Activated naive CD4-positive, alpha-beta T cell treated with anti-CD3 and anti-CD28 coated beads, Interleukin-2, amount 50 U/mL, for 72 hours (primary cell): Measurements from ENCODE around the gene FHIT. TPM values are rescaled to one million over a fixed set of nuclear protein-coding genes. Genes with fewer than 3 reads are reported as not detected.
A peak's percentile ranks its signal among the peaks of the same experiment; 100 is the strongest.

ENCODE experiments used
- ATAC-seq, 2 donors: fragments of 150-1000 bp; cut with Tn5 transposase; 2 replicates each; pipeline ENCODE4 v1.10.0; 2021; ENCODE audit warnings: mild to moderate bottlenecking in 2 of 2, moderate library complexity in 2 of 2
- DNase-seq, 2 donors: peaks; one replicate each; pipeline ENCODE4 v3.0.0; 2021 to 2022; ENCODE audit warnings: low spot score in 2 of 2
- H3K27ac Mint-ChIP-seq, 2 donors: one replicate each; pipeline ENCODE4 v1.8.0; 2022; ENCODE audit warnings: mild to moderate bottlenecking in 2 of 2, mixed read lengths in 2 of 2
- H3K36me3 Mint-ChIP-seq, 2 donors: one replicate each; pipeline ENCODE4 v1.8.0; 2022; ENCODE audit warnings: mixed read lengths in 2 of 2
- H3K9me3 Mint-ChIP-seq, 2 donors: one replicate each; pipeline ENCODE4 v1.8.0; 2022; ENCODE audit warnings: mixed read lengths in 2 of 2
- total RNA-seq, 2 donors: library from RNA; stranded (reverse); gene quantifications; one replicate each; pipeline ENCODE4 v1.2.3, GENCODE V29; 2022

Gene FHIT
- total RNA-seq, 2 donors from 2014 or later: 21.3 to 37.0 TPM

- DNase-seq (no peak), ATAC-seq (no peak)
- H3K27ac Mint-ChIP-seq: no peak overlapping the region
Observed at GRCh38 chr3:60363817-60364216, 887.4 kb downstream of the FHIT start.

GRCh38 chr3:60355825-60356224 lies 895.4 kb downstream of the FHIT start:
- ATAC-seq: no peak
- no peak for DNase-seq
- Mint-ChIP-seq H3K27ac (no peak overlapping the region), H3K36me3 (no peaks in the 10 kb centered on the region), H3K9me3 (peaks cover 0 to 3% of the 10 kb centered on the region in 2 donors)

More at GRCh38 chr3:60363817-60364216, 887.4 kb downstream of the FHIT start:
- peaks cover 0 to 7% of the 10 kb centered on the region in 2 donors for H3K36me3 Mint-ChIP-seq
- H3K9me3 Mint-ChIP-seq: peaks cover 2 to 4% of the 10 kb centered on the region in 2 donors

GRCh38 chr3:60351481-60351880 lies 899.8 kb downstream of the FHIT start:
- DNase-seq (no peak), ATAC-seq (no peak)
- Mint-ChIP-seq H3K9me3 (peaks cover 0 to 4% of the 10 kb centered on the region in 2 donors), H3K27ac (no peak overlapping the region), H3K36me3 (no peaks in the 10 kb centered on the region)

- ATAC-seq (no peak), DNase-seq (no peak)
- Mint-ChIP-seq H3K9me3 (no peaks in the 10 kb centered on the region), H3K27ac (no peak overlapping the region), H3K36me3 (no peaks in the 10 kb centered on the region)
Observed at GRCh38 chr3:60344340-60344739, 906.9 kb downstream of the FHIT start.

GRCh38 chr3:60343831-60344230 lies 907.4 kb downstream of the FHIT start:
- no peaks in the 10 kb centered on the region for H3K36me3 Mint-ChIP-seq
- H3K9me3 Mint-ChIP-seq: no peaks in the 10 kb centered on the region
- ATAC-seq (no peak), DNase-seq (no peak)
- no peak overlapping the region for H3K27ac Mint-ChIP-seq

- DNase-seq (no peak), ATAC-seq (no peak)
Observed at GRCh38 chr3:60339304-60339703, 911.9 kb downstream of the FHIT start.

GRCh38 chr3:60337421-60337820 lies 913.8 kb downstream of the FHIT start:
- Mint-ChIP-seq H3K36me3 (no peaks in the 10 kb centered on the region), H3K27ac (no peak overlapping the region), H3K9me3 (no peaks in the 10 kb centered on the region)
- peak in 1 of 2 donors; percentile 43 for ATAC-seq
- DNase-seq: no peak

More at GRCh38 chr3:60339304-60339703, 911.9 kb downstream of the FHIT start:
- Mint-ChIP-seq H3K27ac (no peak overlapping the region), H3K9me3 (no peaks in the 10 kb centered on the region), H3K36me3 (no peaks in the 10 kb centered on the region)

GRCh38 chr3:60336061-60336460 lies 915.2 kb downstream of the FHIT start:
- no peaks in the 10 kb centered on the region for H3K36me3 Mint-ChIP-seq

GRCh38 chr3:60333710-60334109 lies 917.5 kb downstream of the FHIT start:
- Mint-ChIP-seq H3K27ac (no peak overlapping the region), H3K9me3 (no peaks in the 10 kb centered on the region), H3K36me3 (no peaks in the 10 kb centered on the region)
- no peak for DNase-seq
- ATAC-seq: no peak

More at GRCh38 chr3:60336061-60336460, 915.2 kb downstream of the FHIT start:
- H3K27ac Mint-ChIP-seq: no peak overlapping the region
- H3K9me3 Mint-ChIP-seq: no peaks in the 10 kb centered on the region
- DNase-seq: no peak
- no peak for ATAC-seq

- ATAC-seq: no peak
- H3K9me3 Mint-ChIP-seq: peaks cover 4 to 8% of the 10 kb centered on the region in 2 donors
- H3K27ac Mint-ChIP-seq: no peak overlapping the region
- no peak for DNase-seq
- H3K36me3 Mint-ChIP-seq: no peaks in the 10 kb centered on the region
Observed at GRCh38 chr3:60330107-60330506, 921.1 kb downstream of the FHIT start.

- no peak for ATAC-seq
- Mint-ChIP-seq H3K36me3 (no peaks in the 10 kb centered on the region), H3K27ac (no peak overlapping the region), H3K9me3 (peaks cover 4 to 8% of the 10 kb centered on the region in 2 donors)
- DNase-seq: no peak
Observed at GRCh38 chr3:60325610-60326170, 925.6 kb downstream of the FHIT start.

GRCh38 chr3:60323651-60324050 lies 927.6 kb downstream of the FHIT start:
- Mint-ChIP-seq H3K27ac (no peak overlapping the region), H3K36me3 (no peaks in the 10 kb centered on the region), H3K9me3 (peaks cover 4 to 13% of the 10 kb centered on the region in 2 donors)
- ATAC-seq (no peak), DNase-seq (no peak)

GRCh38 chr3:60323180-60323579 lies 928.1 kb downstream of the FHIT start:
- no peaks in the 10 kb centered on the region for H3K36me3 Mint-ChIP-seq
- DNase-seq (no peak), ATAC-seq (no peak)
- no peak overlapping the region for H3K27ac Mint-ChIP-seq
- peaks cover 2 to 13% of the 10 kb centered on the region in 2 donors for H3K9me3 Mint-ChIP-seq

- Mint-ChIP-seq H3K27ac (no peak overlapping the region), H3K36me3 (no peaks in the 10 kb centered on the region), H3K9me3 (peaks cover 0 to 5% of the 10 kb centered on the region in 2 donors)
- DNase-seq (no peak), ATAC-seq (no peak)
Observed at GRCh38 chr3:60322298-60322856, 928.9 kb downstream of the FHIT start.

- peaks cover 0 to 5% of the 10 kb centered on the region in 2 donors for H3K9me3 Mint-ChIP-seq
- ATAC-seq (no peak), DNase-seq (no peak)
- peaks cover 5 to 7% of the 10 kb centered on the region in 2 donors for H3K36me3 Mint-ChIP-seq
- H3K27ac Mint-ChIP-seq: no peak overlapping the region
Observed at GRCh38 chr3:60319179-60319858, 931.9 kb downstream of the FHIT start.

- no peak overlapping the region for H3K27ac Mint-ChIP-seq
Observed at GRCh38 chr3:60316121-60316797, 935.0 kb downstream of the FHIT start.

GRCh38 chr3:60313951-60314461 lies 937.2 kb downstream of the FHIT start:
- peak in 1 of 2 donors; percentile 46 for ATAC-seq
- Mint-ChIP-seq H3K27ac (peak overlapping the region in 1 of 2 donors; percentile 44), H3K36me3 (peaks cover 5 to 7% of the 10 kb centered on the region in 2 donors), H3K9me3 (peaks cover 0 to 3% of the 10 kb centered on the region in 2 donors)
- DNase-seq: no peak

More at GRCh38 chr3:60316121-60316797, 935.0 kb downstream of the FHIT start:
- H3K9me3 Mint-ChIP-seq: peaks cover 0 to 5% of the 10 kb centered on the region in 2 donors
- DNase-seq (no peak), ATAC-seq (no peak)
- H3K36me3 Mint-ChIP-seq: peaks cover 5 to 7% of the 10 kb centered on the region in 2 donors
